HG02943 (cell line): ENCODE results near the gene RALGDS.

Experiments
- ATAC-seq: cut with Tn5 transposase; IDR thresholded peaks from one replicate; pipeline ENCODE4 v1.9.1; 2021; ENCODE audit warnings: mild to moderate bottlenecking, low read depth, moderate library complexity; ENCODE audit not compliant: unreplicated experiment

The RALGDS gene

GRCh38 chr9:133151601-133152525 is 30.8 kb upstream of the RALGDS start:
- no peak for ATAC-seq

DNA sequence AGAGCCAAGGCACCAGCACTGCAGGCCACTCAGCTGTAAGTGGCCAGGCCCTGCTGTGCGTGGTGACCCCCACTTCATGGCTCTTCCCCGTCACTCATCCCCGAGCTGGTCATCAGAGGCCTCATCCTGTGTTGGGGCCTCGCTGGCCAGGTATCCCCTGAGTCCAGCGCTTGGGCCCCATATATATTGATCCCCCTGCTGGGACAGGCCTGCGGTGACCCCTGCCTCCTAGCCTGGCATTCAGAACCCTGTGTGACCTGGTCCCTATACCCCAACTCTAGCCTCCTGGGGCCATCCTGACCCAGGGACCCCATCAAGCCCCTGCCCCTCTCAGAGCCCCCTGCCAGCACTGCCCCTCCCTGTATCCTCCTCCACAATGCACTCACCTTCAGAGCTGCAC is 30.0 kb upstream of the RALGDS start:
- no peak for ATAC-seq

- ATAC-seq: peak; percentile 54
Measured at GRCh38 chr9:133149130-133150015, 28.3 kb upstream of the RALGDS start.

DNA sequence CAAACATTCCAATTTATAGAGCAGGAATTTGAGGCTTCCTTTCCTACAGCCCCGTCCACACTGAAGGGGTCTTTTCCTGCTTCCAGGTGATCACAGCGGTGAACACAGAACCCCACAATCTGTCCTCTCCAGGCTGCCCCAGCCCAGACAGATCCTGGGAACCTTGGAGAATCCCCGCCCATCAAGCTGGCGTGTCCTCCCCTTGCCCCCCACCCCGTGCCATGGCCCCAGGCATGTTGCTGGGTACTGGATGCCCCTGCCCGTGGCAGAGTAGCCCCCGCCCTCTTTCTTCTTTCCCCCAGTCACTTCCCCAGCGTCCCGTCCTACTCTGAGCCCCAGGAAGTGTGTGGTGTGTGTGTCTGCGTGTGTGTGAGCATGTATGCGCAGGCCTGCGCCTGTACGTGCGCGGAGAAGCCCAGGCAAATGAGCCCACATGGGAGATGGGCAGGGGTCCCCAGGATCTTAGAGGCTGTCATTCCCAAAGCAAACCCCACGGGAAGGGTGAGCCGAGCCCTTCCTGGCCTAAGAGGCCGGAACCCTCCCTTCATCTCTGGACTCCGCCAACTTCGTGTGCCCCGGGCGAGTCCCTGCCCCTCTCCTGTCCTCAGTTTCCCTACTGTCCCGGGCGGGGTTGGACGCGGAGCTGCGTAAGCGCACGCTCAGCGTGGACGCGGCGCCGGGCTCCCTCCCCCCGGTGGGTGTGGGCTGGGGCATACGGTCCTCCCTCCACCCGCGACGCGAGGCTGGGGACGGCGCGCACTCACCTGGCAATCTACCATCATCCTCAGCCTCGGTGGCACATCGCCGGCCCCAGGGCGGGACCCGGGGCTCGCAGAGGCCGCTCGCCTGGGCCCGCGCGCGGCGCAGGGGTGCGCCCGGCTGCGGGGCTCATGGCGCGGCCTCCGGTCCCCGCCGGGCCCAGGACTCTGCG is 27.4 kb upstream of the RALGDS start:
- ATAC-seq: peak; percentile 6

GRCh38 chr9:133147412-133148198 is 26.6 kb upstream of the RALGDS start:
- no peak for ATAC-seq

DNA sequence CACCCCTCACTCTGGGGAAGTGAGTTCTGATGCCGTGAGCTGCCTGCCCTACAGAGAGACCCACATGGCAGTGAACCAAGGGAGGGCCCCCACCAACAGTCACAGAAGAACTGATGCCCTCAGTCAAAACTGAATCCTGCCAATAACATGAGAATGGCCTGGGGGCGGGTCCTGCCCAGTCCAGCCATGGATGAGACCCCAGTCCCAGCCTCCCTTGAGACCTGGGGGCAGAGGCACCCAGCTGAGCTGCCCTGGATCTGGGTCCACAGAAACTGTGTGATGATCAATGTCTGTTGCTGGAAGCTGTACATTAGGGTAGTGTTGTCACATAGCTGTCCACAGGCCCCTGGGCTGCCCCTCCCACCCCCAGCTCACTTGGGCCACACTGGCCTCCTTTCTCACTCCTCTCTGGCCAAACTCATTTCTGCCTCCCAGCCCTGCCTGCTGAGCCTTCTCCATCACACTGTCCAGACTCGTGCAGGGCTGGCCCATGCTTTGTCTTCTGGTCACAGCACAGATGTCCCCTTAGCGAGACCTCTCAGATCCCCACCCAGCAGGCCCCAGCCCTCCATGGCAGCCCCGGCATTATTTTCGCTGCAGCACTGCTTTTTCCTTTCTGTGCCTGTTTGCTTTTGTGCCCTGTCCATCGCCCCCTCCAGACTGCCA is 25.8 kb upstream of the RALGDS start:
- no peak for ATAC-seq

DNA sequence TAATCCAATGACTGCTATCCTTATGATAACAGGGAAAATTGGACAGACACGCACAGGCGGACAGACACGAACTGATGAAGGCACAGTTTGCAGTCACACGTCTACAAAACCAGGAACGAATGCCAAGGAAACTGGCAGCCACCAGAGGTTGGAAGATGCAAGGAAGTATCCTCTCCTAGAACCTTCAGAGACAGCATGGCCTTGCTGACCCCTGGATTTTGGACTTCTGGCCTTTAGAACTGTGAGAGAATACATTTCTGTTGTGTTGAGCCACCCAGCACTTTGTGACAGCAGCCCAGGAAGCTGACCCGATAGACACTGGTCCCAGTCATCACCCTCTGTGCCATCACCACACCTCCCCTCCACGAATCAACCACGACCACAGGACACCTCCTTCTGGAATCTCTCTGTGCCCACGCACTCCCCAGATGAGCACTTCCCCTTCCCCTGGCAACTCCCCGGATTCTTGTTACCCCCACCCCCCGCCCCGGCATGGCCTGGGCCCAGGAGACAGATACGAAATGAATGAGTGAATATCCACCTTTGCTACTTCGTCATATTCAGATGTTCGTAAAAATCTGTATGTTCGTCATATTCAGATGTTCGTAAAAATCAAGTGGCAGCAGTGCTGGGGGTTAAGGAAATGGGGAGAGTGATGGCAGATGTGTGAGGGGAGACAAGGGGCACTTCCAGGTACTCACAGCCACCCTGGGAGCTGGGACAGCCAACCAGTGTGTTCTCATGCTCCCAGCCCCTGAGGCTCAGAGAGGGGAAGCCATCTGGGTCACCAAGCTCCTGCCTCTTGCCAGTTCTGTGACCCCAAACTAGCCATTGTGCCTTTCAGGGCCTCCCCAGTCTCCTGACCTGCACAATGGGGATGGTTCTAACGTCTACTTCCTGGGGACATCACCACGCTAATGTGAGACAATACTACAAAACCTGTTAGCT is 24.1 kb upstream of the RALGDS start:
- ATAC-seq: no peak

- peak; percentile 41 for ATAC-seq
Measured at GRCh38 chr9:133144142-133144903, 23.3 kb upstream of the RALGDS start.

GRCh38 chr9:133143639-133144141 is 22.6 kb upstream of the RALGDS start:
- ATAC-seq: no peak

GRCh38 chr9:133142684-133143622 is 21.9 kb upstream of the RALGDS start:
- no peak for ATAC-seq

DNA sequence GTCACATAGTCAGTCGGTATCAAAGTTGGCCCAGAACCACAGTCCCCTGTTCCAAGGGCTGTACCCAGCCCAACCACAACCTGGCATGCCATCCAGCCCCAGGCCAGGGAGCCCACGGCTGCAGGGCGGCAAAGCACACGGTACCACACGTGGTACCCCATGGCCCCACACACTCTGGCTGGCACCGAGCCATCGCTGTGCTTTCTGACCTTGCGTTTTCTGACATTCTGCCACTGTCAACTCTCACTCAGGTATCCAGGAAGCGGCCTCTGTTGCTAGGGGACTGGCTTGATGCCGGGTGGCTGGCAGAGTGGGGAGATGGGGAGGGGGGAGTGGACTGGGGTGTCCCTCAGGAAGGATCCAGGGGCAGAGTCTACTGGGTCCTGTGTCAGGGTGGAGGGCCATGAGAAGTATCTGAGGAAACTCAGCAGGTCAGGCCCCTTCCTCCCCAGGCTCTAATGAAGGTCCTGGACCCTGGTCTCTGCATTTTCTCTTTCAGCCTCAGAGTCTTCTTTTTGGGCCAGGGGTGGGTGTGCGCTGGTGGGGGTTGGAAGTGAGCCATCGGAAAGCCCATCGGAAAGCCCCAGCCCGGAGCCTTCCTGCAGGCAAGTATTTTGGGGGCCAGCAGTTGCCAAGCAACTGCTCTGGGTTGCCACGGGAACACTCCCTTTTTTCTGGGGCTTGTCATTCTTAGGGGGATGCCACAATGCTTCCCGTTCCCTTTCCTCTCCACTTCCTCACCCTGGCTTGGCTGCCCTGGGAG is 21.0 kb upstream of the RALGDS start:
- ATAC-seq: no peak

DNA sequence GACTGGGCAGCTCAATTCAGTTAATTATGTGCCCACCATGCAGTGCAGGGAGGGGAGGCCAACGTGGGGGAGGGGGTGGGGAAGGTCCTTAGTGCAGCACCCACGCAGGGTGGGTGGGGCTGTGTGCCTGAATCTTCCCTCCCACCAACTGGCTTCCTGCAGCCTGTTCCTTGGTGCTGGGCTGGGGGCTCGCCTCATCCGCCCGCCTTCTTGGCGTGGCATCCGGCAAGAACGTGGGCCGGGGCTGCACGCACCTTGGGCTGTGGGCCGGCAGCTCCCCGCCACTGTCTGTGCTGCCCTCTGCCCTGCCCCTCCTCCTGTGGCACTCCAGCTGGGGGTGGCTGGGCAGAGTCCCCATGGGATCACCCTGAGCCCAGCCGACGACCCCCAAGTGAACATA is 19.6 kb upstream of the RALGDS start:
- ATAC-seq: no peak

DNA sequence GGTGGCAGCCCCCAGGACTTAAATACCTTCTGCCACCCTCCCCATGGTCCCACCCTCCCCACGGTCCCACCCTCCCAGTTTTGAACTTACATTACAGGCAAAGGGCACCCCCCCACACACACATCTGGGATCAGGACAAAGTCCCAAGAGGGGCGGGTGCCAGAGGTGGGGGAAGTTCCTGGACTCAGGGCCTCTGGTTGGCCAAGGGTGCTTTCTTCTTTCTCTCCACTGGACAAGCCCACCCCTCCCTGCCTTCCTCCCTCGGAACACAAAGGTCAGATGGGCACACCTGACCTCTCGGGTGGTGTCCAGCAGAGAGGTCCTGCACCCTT is 19.1 kb upstream of the RALGDS start:
- ATAC-seq: no peak

DNA sequence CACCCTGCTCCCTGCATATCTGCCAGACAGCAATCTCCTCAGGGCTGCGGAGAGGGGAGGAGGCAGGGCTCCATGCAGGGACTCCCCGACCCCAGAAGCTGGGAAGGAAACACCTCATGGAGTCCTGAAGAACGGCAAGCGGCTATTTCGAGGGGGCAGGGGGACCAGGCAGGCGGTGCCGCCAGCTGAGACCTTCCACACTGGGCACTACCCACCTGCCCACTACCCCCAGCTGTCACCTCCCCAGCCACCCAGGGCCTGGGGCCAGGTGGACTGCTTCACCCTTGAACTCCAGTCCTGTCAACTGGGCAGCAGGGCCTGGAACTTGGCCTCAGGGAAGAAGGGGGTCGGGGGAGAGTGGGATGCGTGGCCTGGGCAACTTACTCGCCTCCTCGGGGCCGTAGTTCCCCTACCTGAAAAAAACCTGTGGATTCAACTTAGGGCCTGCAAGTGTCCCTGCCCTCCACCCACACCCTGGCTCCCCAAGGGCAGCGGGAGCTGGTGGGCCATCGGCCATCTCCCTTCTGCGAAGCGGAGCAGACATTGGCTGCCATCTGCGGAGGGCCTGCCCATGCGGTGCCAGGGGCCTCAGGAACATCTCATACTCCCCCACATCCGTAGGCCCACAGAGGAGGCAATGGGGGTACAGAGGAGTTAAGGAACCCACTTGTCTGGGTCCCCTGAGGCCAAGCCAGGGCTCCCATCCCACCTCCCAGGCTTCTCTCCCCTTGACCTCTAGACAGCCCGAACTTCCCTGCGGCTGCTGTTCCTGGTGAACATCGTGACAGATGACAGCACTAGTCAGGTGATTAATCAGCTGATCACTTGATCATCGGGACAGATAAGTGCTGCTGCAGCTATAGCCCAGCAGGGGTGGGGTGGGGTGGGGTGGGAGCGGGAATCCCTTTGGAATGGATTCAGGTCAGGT is 18.5 kb upstream of the RALGDS start:
- no peak for ATAC-seq
